Adrenal gland (tissue), 12 donors: ENCODE data around the gene IGSF9. TPM values are rescaled to one million over a fixed set of nuclear protein-coding genes. Genes with fewer than 3 reads are reported as not detected.

ENCODE experiments used
- DNase-seq, 7 donors: peaks; one replicate each; pipeline ENCODE4 v3.0.0-alpha.2; 2019 to 2020
- H3K27ac ChIP-seq, 5 donors: fragments of 200-600 bp; sonication (generic) in 4 of 5; 1 replicate in 3 of 5; 2 replicates in 2 of 5; pipeline versions ENCODE4 v1.5.1 to v1.8.0; 2016 to 2020; ENCODE audit warnings: mild to moderate bottlenecking in 1 of 5
- H3K27me3 ChIP-seq: fragments of 200-600 bp; 2 replicates; pipeline ENCODE4 v1.8.0; 2021
- H3K36me3 ChIP-seq, 2 donors: fragments of 200-600 bp; replicated peaks in 1 of 2; 1 replicate in 1 of 2; 2 replicates in 1 of 2; pipeline versions ENCODE4 v1.5.1 to v1.8.0; 2018 to 2022
- H3K4me1 ChIP-seq, 2 donors: fragments of 200-600 bp; replicated peaks in 1 of 2; 1 replicate in 1 of 2; 2 replicates in 1 of 2; pipeline versions ENCODE4 v1.5.1 to v1.8.0; 2018 to 2021
- H3K4me3 ChIP-seq, 4 donors: fragments of 200-600 bp; sonication (generic) in 3 of 4; one replicate each; pipeline ENCODE4 v1.5.1; 2016 to 2018
- H3K9me3 ChIP-seq, 3 donors: fragments of 200-600 bp; sonication (generic) in 1 of 3; replicated peaks in 1 of 3; 1 replicate in 2 of 3; 2 replicates in 1 of 3; pipeline versions ENCODE4 v1.5.1 to v1.8.0; 2016 to 2021
- CTCF ChIP-seq, 6 experiments: fragments of 450-650 bp in 4 of 6; fragments of 200-600 bp in 2 of 6; sonication (generic) in 1 of 6; IDR thresholded peaks; 1 replicate in 5 of 6; 2 replicates in 1 of 6; pipeline versions ENCODE4 v1.5.1 to v1.8.0; 2016 to 2021; ENCODE audit warnings: antibody characterized with exemption in 6 of 6, mild to moderate bottlenecking in 2 of 6, moderate library complexity in 1 of 6
- POLR2A ChIP-seq, 2 donors: fragments of 450-650 bp; IDR thresholded peaks; one replicate each; pipeline ENCODE4 v1.6.1; 2017; ENCODE audit warnings: antibody characterized with exemption in 2 of 2, mild to moderate bottlenecking in 2 of 2, moderate library complexity in 1 of 2
- WGBS, 4 donors: extraction: QIAGEN DNeasy Blood & Tissue Kit in 2 of 4; methylation state at CpG; one replicate each; pipeline versions ENCODE4 v1.1.5 to v1.1.7; 2013 to 2017; 5-methylcytosine and 5-hydroxymethylcytosine counted together
- intact Hi-C, 2 donors: fragments of 100-400 bp; cut with DNase I; formaldehyde crosslinking; loops; one replicate each; pipeline versions ENCODE4 v1.14.1 to v1.15.0; 2022 to 2023
- polyA plus RNA-seq, 3 donors: library from polyadenylated mRNA; stranded (reverse); fragments of 200-250 nt in 2 of 3; fragments of 350-450 nt in 1 of 3; fragmentation: Illumina TruSeq in 1 of 3; extraction: RNeasy Lipid Tissue Mini Kit (QIAGEN cat#74804) in 1 of 3; gene quantifications; one replicate each; pipeline ENCODE4 v1.2.3, GENCODE V29; 2013 to 2014
- total RNA-seq, 9 donors: library from RNA; depleted of rRNA in 4 of 9; stranded (reverse); fragments of >200 nt in 4 of 9; fragments of 120-200 nt in 1 of 9; fragmentation: NEBNext Ultra II Directional in 1 of 9; extraction: Animal tissue kit (Norgen Biotek cat#: 25700) in 1 of 9; gene quantifications; one replicate each; pipeline versions ENCODE4 v1.1.0 to v1.2.4, GENCODE V29; 2013 to 2023
- donor health status: healthy with polysubstance abuse.
- donor health status: Bipolar disorder and iron deficiency.
- donor health status: DM: yes; HTN: yes; CAD: no.
- donor health status: DM: no; HTN: no; CAD: no.
- donor health status: DM: no; HTN: no; CAD: no.
- donor health status: DM: yes; HTN: yes; CAD: no.

Gene IGSF9
- total and polyA plus RNA-seq, 12 donors = 0.10 to 0.32 (median 0.19) TPM; not detected in 6

GRCh38 chr1:159919236-159919865, 26.1 kb downstream of the IGSF9 start:
- H3K27ac ChIP-seq = no peak overlapping the region
- WGBS, 4 donors = 90 to 99% (median 97%) methylated on average over 8 to 10 of the region's 10 CpGs
- no peak for DNase-seq
- intact Hi-C loops = no loop called here
- no peaks in the 10 kb centered on the region for H3K9me3 ChIP-seq
- peaks cover 0 to 31% of the 10 kb centered on the region in 2 donors for H3K36me3 ChIP-seq
- no peak overlapping the region for H3K4me3 ChIP-seq
- no peak for TF ChIP-seq POLR2A (IDR thresholded peaks at IDR 0.05)
- TF ChIP-seq CTCF (IDR thresholded peaks at IDR 0.05) = no peak
- no peaks in the 10 kb centered on the region for H3K27me3 ChIP-seq
- peaks cover 0 to 37% of the 10 kb centered on the region in 2 donors for H3K4me1 ChIP-seq

GRCh38 chr1:159918352-159919200, 26.8 kb downstream of the IGSF9 start:
- intact Hi-C loops = no loop called here
- TF ChIP-seq CTCF (IDR thresholded peaks at IDR 0.05) (no peak), POLR2A (IDR thresholded peaks at IDR 0.05) (no peak)
- H3K4me3 ChIP-seq = no peak overlapping the region
- 93 to 96% (median 95%) methylated on average over 12 to 13 of the region's 13 CpGs for WGBS, 4 donors
- DNase-seq = no peak
- peaks cover 0 to 31% of the 10 kb centered on the region in 2 donors for H3K4me1 ChIP-seq
- no peaks in the 10 kb centered on the region for H3K9me3 ChIP-seq
- H3K27ac ChIP-seq = no peak overlapping the region
- no peaks in the 10 kb centered on the region for H3K27me3 ChIP-seq
- H3K36me3 ChIP-seq = peaks cover 0 to 31% of the 10 kb centered on the region in 2 donors

- Histone ChIP-seq H3K27me3 (no peaks in the 10 kb centered on the region), H3K9me3 (no peaks in the 10 kb centered on the region), H3K4me1 (peaks cover 0 to 23% of the 10 kb centered on the region in 2 donors), H3K36me3 (peaks cover 0 to 31% of the 10 kb centered on the region in 2 donors), H3K4me3 (no peak overlapping the region), H3K27ac (no peak overlapping the region)
- intact Hi-C loops = no loop called here
- TF ChIP-seq POLR2A (IDR thresholded peaks at IDR 0.05) (no peak), CTCF (IDR thresholded peaks at IDR 0.05) (no peak)
- 72 to 92% (median 86%) methylated on average over 5 of the region's 5 CpGs for WGBS, 4 donors
- DNase-seq = no peak
Measured at GRCh38 chr1:159917533-159918351, 27.7 kb downstream of the IGSF9 start.
